GM19023 (cell line): ENCODE measurements around the gene SCN3B.

Experiments
- ATAC-seq: cut with Tn5 transposase; IDR thresholded peaks from one replicate; pipeline ENCODE4 v1.9.1; 2021; ENCODE audit warnings: mild to moderate bottlenecking, moderate library complexity; ENCODE audit not compliant: unreplicated experiment

The SCN3B gene

DNA sequence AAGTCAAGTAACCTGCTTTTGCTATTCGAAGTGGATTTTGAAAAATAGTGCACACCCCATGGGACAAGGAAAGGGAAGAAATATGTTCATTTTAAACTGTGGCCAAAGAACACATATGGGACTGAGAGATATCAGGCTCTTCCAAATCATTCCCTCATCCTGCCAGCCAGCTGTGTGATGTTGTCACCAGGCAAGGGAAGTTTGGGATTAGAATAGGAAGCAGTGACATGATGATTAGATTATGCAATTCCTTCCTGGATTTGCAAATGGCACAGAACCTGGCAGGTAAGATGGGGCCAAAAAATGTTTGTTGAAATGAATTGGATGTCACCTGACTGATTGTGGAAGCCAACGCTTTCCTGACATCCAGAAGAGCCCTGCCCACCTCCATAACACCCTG lies 4.9 kb upstream of the SCN3B start:
- ATAC-seq, result no peak

GRCh38 chr11:123653827-123654565 lies 428 bp downstream of the SCN3B start:
- ATAC-seq, result no peak

GRCh38 chr11:123653483-123653826 lies 969 bp downstream of the SCN3B start:
- ATAC-seq, result no peak

DNA sequence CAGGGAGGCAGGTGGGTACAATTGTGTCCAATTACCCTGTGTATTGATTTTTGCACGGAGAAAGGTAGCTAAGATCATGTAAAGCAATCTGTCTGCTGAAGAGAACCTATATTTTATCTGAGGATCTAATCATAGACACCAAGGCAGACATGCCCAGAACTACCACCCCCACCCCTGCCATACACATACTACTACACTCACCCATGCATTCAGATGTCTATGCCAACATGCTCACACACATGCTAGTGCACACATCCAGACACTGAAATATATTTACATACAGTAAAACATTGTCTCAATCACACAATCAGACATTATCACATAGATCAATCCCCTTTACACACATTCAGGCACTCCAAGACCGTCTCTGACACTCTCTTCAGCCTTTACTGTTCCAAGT lies 1.8 kb downstream of the SCN3B start:
- no peak for ATAC-seq

DNA sequence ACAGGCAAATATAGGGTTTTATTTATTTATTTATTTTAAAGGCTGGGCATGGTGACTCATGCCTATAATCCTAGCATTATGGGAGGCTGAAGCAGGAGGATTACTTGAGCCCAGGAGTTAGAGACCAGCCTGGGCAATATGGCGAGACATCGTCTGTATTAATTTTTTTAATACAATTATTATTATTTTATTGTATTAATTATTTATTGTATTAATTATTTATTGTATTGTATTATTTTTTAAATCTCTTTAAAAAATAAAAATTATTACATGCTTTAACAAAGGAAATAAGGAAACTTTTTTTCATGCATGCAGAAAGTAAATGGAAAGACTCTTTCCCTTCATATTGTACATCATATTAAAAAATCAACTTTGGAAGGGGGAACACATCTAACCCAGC lies 3.5 kb downstream of the SCN3B start:
- no peak for ATAC-seq

GRCh38 chr11:123645286-123645975 lies 9.0 kb downstream of the SCN3B start:
- ATAC-seq, result no peak

- ATAC-seq, result no peak
Measured at GRCh38 chr11:123642435-123642834, 12.0 kb downstream of the SCN3B start.

DNA sequence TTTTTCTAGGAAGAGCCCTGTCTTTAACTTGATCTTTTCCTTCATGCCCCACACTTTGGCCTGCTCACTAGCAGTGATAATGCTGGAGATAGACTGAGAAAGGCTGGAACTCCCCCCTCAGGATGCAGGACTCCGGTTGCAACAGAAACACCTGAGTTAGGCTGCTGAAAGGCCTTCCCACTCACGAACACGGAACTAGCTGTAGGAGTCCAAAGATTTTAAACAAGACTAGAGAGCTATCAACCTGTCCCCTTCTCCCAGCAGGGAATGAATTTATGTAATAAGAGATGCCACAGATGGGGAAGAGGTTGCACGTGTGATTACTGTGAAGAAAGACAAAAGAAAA lies 13.0 kb downstream of the SCN3B start:
- no peak for ATAC-seq

GRCh38 chr11:123640677-123641494 lies 13.5 kb downstream of the SCN3B start:
- peak; percentile 73 for ATAC-seq

DNA sequence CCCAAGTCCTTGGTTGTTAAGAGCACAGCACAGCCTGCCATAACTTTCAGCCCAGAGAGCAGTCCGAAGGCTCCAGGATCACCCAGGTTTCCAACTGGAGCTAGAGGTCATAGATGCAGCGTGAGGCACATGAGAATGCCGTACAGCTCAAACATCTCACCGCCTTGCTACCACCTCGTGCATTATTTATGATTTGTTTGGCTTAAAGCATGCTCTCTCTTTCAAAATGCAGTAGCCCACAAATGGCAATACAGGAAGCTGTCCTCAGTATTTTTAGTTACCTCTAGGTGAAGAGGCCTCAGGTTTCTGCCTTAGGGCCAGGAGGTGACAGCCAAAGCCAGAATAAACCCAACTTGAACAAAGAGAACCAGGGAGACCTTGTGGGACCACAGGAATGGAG lies 14.4 kb downstream of the SCN3B start:
- ATAC-seq, result no peak

DNA sequence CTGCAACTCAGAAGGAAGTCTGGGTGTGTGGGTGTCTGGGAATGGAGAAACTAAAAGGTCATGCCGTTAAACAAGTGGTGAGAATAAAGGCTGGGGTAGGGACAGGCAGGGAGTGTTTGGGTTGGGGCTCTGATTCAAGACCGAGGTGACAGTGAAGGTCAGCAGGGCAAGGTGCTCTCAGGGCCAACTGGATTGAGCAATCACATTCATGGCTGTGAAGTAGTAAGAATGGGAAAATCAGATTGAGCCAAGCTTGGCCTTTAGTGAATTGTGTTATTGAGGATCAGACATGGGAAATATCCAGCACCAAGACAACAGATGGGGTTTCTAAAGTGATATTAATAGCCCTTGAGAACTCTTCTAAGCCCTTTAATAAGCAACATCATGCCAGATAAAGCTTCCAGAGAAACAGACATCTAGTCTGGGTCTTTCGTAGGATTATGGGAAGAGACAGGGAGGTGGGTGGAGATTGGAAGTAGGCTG lies 24.3 kb downstream of the SCN3B start:
- no peak for ATAC-seq

- no peak for ATAC-seq
Measured at GRCh38 chr11:123628936-123629683, 25.3 kb downstream of the SCN3B start.

DNA sequence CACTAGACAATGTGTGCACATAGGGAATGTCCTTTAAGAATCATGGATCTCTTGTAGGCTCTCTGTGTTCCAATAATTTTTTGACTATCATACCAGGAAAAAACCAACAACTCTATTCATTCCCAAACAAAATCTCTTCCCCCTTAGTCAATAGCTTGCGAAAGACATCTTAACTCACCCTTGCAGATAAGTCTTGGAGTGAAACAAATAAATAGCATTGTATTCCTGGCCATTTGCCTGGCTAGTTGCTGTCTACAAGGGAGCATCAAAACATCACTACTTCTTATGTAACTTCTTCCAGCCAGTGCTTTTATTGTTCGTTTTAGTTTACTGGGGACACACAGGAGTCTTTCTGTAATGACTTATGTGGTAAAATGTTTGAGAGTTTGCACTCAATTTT lies 29.4 kb downstream of the SCN3B start:
- no peak for ATAC-seq

- ATAC-seq, result no peak
Measured at GRCh38 chr11:123622576-123622975, 31.8 kb downstream of the SCN3B start.

DNA sequence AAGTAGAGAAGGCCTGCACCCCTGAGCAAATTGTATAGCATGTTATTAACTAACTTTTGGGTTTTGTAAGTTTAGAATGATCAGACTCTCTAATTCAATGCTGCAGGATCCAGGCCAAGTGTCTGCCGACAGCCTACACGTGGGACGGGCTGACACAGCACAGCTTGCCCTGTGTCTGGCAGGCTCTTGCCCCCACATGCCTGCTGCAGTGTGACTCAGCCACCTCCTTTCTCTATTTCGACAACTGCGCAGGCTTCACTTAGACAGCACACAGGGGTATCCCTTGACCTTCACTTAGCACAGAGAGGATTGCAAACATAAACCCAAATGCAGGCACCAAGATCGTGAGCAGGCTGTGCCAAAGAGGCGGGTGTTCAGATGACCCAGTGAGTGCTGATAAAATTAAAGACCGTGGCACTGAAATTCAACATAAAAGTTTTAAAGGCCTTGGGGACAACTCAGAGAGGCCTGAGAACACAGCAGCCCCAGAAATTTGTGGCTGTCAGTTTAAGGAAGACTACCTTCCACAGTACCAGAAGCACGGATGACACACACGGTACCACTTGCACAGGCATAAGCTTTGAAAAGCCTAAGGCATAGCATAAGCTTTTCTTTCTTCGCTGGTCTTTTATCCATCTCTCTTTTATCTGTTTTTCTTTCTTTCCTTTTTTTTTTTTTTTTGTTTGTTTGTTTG lies 37.8 kb downstream of the SCN3B start:
- ATAC-seq, result no peak

GRCh38 chr11:123611698-123612097 lies 42.7 kb downstream of the SCN3B start:
- no peak for ATAC-seq

GRCh38 chr11:123608945-123609344 lies 45.5 kb downstream of the SCN3B start:
- no peak for ATAC-seq

DNA sequence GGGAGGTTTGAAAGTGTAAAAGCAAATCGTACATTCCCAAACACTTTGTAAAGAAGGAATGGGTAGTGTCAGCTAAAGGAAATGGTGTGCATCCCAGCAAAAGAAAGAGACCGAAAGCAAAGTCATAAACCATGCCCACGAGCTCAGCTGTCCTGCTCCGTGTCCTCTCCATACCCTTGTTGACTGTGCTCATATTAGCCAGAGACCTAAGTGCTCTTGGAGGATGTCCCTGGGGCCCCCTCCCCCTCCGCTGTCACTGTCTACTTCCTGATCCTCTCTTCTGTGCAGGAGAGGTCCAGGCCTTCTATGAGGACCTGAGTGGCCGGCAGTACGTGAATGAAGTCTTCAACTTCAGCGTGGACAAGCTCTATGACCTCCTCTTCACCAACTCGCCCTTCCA lies 46.1 kb downstream of the SCN3B start:
- ATAC-seq, result no peak

GRCh38 chr11:123607781-123608180 lies 46.6 kb downstream of the SCN3B start:
- no peak for ATAC-seq

DNA sequence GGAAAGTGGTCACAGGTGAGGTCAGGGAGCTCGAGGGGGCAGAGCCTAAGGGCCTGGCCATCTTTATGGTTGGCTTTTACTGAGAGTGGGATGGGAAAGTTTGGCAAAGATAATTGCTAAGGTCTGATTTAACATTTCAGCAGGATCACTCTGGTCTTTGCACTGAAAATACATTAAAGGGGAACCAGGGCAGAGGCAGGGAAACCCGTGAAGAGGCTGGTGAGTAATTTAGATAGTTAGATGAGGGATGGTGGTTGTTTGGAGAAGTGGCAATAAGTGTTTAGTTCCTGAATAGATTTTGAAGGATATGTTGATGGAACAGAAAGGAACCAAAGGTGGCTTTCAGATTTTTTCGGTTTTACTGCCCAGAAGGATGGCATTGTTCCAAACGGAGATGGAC lies 50.8 kb downstream of the SCN3B start:
- ATAC-seq, result no peak

DNA sequence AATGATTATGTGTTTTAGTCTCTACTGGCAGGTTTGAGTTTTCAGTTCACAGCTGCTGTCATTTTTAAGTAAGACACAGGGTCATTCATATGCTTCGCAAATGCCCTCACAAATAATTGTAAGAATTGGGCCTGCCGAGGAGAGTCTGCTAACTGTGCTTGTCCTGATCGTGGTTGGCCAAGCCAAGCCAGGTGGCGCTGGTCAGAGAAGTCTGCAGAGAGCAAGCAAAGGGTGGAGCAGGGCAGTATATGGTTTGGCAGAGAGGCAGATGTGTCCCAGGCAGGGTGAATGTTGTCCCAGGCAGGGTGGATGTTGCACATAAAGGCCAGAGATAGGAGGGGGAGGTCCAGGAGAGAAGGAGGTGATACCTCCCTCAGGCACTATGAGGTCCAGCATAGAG lies 52.7 kb downstream of the SCN3B start:
- ATAC-seq, result no peak
